ENCODE data around the gene VSIG2. TPM values are rescaled to one million over a fixed set of nuclear protein-coding genes. Genes with fewer than 3 reads are reported as not detected.

The VSIG2 gene
- total RNA-seq, 1 donor from 2014 or later, result not detected

DNA sequence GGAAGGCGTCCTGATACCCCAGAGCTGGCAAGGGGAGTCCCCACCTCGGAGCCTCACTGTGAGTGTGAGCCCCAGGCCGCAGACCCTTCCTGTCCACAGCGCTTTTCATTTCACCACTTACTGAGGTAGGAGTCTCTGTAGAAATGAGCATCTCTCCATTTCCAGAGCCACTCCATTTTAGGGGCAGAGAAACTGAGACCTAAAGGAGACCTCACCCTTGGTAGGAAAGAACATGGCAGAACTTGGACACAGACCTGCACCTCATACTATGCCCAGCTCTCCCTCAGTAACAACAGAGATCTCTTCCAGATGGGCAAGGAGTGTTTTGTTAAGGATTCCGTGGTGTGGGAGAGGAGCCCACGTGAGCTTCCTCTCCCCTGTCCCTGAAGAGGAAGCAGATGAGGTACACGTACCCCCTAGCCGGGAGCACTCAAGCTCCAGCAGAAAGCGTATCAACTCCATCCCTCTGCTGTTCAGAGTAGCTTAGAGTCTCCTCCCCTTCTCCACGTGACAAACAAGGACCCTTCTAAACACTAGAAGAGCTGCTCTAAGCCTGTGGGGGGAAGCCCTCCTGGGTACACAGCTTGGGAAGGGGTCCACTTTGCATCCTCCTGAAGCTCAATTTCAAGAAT is 532 bp upstream of the VSIG2 start:
- H3K36me3 Mint-ChIP-seq (ENCODE audit: low read depth), result peaks cover 2% of the 10 kb centered on the region
- peaks cover 5% of the 10 kb centered on the region for H3K4me1 Mint-ChIP-seq (ENCODE audit: low read depth)
- no peak for DNase-seq (ENCODE audit: low spot score)
- TF ChIP-seq, protein P1, sequence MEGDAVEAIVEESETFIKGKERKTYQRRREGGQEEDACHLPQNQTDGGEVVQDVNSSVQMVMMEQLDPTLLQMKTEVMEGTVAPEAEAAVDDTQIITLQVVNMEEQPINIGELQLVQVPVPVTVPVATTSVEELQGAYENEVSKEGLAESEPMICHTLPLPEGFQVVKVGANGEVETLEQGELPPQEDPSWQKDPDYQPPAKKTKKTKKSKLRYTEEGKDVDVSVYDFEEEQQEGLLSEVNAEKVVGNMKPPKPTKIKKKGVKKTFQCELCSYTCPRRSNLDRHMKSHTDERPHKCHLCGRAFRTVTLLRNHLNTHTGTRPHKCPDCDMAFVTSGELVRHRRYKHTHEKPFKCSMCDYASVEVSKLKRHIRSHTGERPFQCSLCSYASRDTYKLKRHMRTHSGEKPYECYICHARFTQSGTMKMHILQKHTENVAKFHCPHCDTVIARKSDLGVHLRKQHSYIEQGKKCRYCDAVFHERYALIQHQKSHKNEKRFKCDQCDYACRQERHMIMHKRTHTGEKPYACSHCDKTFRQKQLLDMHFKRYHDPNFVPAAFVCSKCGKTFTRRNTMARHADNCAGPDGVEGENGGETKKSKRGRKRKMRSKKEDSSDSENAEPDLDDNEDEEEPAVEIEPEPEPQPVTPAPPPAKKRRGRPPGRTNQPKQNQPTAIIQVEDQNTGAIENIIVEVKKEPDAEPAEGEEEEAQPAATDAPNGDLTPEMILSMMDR (IDR thresholded peaks at IDR 0.05), result no peak
- peaks cover 7% of the 10 kb centered on the region for H3K27me3 Mint-ChIP-seq (ENCODE audit: low read depth)
- H3K27ac Mint-ChIP-seq (ENCODE audit: unreplicated experiment), result no peak overlapping the region
- no peak overlapping the region for H3K4me3 Mint-ChIP-seq (ENCODE audit: unreplicated experiment)
- no peaks in the 10 kb centered on the region for H3K9me3 Mint-ChIP-seq (ENCODE audit: low read depth)

DNA sequence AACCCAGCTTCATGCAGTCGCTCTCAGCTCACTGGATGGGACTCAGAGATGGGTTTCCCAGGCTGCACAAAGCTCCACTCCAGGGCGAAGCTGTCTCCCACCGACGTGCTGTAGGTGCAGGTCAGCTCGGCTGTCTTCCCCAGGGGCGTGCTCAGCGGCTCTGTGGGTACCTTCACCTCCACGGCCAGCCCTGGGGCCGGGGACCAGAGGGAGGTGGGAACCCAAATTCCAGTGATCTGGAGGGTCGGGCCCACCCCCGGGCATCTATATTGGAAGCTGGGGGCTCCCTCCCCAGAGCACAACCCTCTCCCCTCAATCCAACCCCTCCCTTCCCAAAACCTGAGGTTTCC is 689 bp downstream of the VSIG2 start:
- Mint-ChIP-seq H3K4me1 (ENCODE audit: low read depth) (peaks cover 16% of the 10 kb centered on the region), H3K27ac (ENCODE audit: unreplicated experiment) (no peak overlapping the region), H3K36me3 (ENCODE audit: low read depth) (peaks cover 2% of the 10 kb centered on the region), H3K4me3 (ENCODE audit: unreplicated experiment) (no peak overlapping the region), H3K27me3 (ENCODE audit: low read depth) (peaks cover 12% of the 10 kb centered on the region), H3K9me3 (ENCODE audit: low read depth) (no peaks in the 10 kb centered on the region)
- DNase-seq (ENCODE audit: low spot score), result no peak
- TF ChIP-seq, protein P1 (IDR thresholded peaks at IDR 0.05), result no peak

DNA sequence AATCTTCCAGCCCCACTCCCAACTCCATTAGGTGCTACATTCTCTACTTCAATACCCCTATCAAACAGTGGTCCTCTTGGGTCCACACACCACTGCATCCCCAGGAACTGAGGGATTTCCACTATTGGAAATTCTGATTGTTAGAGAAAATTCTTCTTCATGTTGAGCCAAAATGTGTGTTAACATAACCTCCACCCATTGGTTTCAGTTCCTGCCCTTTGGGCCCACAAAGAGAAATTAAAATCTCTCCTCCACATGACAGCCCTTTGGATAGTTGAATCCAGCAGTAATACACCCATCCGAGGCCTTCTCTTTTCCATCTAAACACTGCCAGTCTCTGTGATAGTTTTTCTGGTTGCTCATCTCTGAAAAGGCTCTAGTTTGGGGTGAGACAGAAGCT is 2.1 kb downstream of the VSIG2 start:
- TF ChIP-seq, protein P1 (IDR thresholded peaks at IDR 0.05), result no peak
- peaks cover 2% of the 10 kb centered on the region for H3K36me3 Mint-ChIP-seq (ENCODE audit: low read depth)
- H3K9me3 Mint-ChIP-seq (ENCODE audit: low read depth), result no peaks in the 10 kb centered on the region
- no peak for DNase-seq (ENCODE audit: low spot score)
- no peak overlapping the region for H3K4me3 Mint-ChIP-seq (ENCODE audit: unreplicated experiment)
- peaks cover 19% of the 10 kb centered on the region for H3K4me1 Mint-ChIP-seq (ENCODE audit: low read depth)
- no peak overlapping the region for H3K27ac Mint-ChIP-seq (ENCODE audit: unreplicated experiment)
- peaks cover 20% of the 10 kb centered on the region for H3K27me3 Mint-ChIP-seq (ENCODE audit: low read depth)

DNA sequence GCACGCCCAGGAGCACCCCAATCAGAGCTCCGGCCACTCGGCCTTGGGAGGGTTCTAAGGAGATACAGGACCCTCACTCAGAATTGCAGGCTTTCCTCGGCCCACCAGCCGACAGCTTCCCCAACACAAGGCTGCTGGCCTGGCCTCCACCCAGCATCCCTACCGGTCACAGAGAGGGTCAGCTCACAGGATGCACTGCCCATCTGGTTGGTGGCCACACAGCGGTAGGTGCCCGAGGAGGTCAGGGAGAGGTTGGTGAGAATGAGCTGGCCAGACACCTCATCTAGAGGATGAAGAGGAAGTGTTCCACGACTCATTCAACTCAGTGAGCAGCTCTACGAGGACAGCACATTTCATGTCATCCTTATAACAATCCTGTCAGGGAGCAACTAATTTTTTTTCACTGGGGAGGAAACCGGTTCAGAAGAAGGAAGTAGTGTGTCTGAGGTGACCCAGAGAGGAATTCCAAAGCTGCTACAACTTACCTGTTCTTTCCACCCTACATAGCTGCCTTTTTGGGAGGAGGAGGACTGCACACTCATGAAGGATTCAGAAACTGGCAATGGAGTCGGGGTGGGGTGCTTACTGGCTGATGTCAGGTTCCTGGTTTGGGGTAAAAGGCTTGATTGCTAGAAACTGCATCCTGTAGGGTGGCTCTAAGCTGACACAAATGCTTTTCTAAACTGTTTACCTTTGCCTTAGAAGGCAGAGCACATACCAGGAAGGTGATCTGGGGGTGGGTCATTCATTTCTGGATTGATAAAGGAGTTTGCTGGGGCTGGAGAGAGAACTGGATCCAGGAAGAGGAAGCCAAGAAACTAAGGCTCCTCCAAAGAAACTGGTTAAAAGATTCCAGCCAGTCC is 3.3 kb downstream of the VSIG2 start:
- Mint-ChIP-seq H3K36me3 (ENCODE audit: low read depth) (peaks cover 1% of the 10 kb centered on the region), H3K4me1 (ENCODE audit: low read depth) (peaks cover 14% of the 10 kb centered on the region), H3K4me3 (ENCODE audit: unreplicated experiment) (no peak overlapping the region), H3K27ac (ENCODE audit: unreplicated experiment) (no peak overlapping the region), H3K9me3 (ENCODE audit: low read depth) (no peaks in the 10 kb centered on the region), H3K27me3 (ENCODE audit: low read depth) (peaks cover 29% of the 10 kb centered on the region)
- TF ChIP-seq, protein P1 (IDR thresholded peaks at IDR 0.05), result no peak
- no peak for DNase-seq (ENCODE audit: low spot score)

DNA sequence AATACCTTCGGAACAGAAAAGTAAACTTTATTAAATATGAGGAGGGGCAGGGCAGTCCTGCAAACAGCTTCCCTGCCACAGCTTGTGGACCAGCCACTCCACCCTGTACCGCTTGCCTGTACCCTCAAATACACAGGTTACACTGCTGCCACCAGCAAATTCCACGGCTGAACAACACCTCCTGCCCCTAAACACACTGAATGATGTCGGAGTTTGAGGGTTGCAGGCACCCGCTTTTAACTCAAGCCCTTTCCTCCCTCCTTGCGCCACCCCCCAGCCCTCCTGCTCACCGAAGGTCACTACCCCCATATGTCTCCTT is 4.0 kb downstream of the VSIG2 start:
- Mint-ChIP-seq H3K4me3 (ENCODE audit: unreplicated experiment) (no peak overlapping the region), H3K27ac (ENCODE audit: unreplicated experiment) (no peak overlapping the region), H3K9me3 (ENCODE audit: low read depth) (no peaks in the 10 kb centered on the region), H3K27me3 (ENCODE audit: low read depth) (peaks cover 33% of the 10 kb centered on the region), H3K4me1 (ENCODE audit: low read depth) (peaks cover 14% of the 10 kb centered on the region), H3K36me3 (ENCODE audit: low read depth) (peaks cover 1% of the 10 kb centered on the region)
- DNase-seq (ENCODE audit: low spot score), result no peak
- TF ChIP-seq, protein P1 (IDR thresholded peaks at IDR 0.05), result no peak
